ENCODE results near the gene SF3B2. TPM values are rescaled to one million over a fixed set of nuclear protein-coding genes. Genes with fewer than 3 reads are reported as not detected.
A peak's percentile ranks its signal among the peaks of the same experiment; 100 is the strongest.

The SF3B2 gene
- polyA plus RNA-seq, 1 of the 3 experiments (the other 2 are of a cell fraction), result 128 TPM

DNA sequence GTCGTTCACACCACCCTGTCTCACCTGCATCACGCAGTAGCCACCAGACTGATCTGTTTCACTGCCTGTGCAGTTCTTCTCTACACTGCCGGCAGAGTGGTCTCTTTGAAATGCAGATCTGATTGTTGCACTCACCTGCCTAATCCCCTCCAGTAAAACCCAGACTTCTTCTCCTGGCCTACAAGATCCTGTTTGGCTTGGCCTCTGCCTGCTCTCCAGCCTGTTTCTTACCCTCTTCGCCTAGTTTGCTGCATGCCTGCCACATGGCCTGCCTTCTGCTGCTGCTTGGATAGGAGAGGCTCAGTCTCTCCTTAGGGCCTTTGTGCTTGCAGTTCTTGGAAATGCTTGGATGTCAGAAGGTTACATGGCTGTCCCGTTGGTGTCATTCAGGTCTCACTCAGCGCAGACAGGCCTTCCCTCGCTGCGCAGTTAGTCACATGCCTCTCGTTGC, 59.9 kb downstream of the SF3B2 start:
- Histone ChIP-seq H3K4me3 (ENCODE audit: low read depth in 2 of 2, low read length in 1 of 2) (peak overlapping the region in 1 of 2 experiments; percentile 43; a peak in 1 of 4 replicates), H3K79me2 (ENCODE audit: insufficient read depth) (peaks cover 88% of the 10 kb centered on the region), H3K9me3 (no peaks in the 10 kb centered on the region), H3K4me1 (ENCODE audit: control insufficient read depth in 1 of 2, insufficient read depth in 2 of 2, low read depth in 1 of 2, low read length in 1 of 2) (peaks cover 29 to 59% of the 10 kb centered on the region in 2 experiments), H3K9me2 (no peaks in the 10 kb centered on the region), H3K9ac (peak overlapping the region; percentile 61; the same call in 1 of the 2 replicates), H2AFZ (ENCODE audit: low read depth) (no peak overlapping the region), H3K36me3 (replicated peaks in 1 of 2; ENCODE audit: control insufficient read depth in 1 of 2, insufficient read depth in 2 of 2, low read length in 1 of 2) (no peaks in the 10 kb centered on the region), H4K20me1 (ENCODE audit: insufficient read depth) (peaks cover 3% of the 10 kb centered on the region; the same call in 1 of the 2 replicates), H3K4me2 (peak overlapping the region; percentile 70), H3F3A (replicated peaks; ENCODE audit: insufficient read depth) (peaks cover 54% of the 10 kb centered on the region), H3K27ac (ENCODE audit: low read depth in 2 of 2, low read length in 1 of 2) (peak overlapping the region; percentile 80 to 98), H3K27me3 (ENCODE audit: insufficient read depth) (no peaks in the 10 kb centered on the region)
- no peak for DNase-seq
- 78% methylated on average over 9 of the region's 9 CpGs for WGBS (ENCODE audit: low lambda C conversion rate)
- ChIA-PET POLR2A (no interaction called here), CTCF (interaction anchor here (2.9 kb wide), 1 partner anchor 24 kb away, joined by 11 read pairs; no protein-coding TSS in a partner anchor)
- no peak for TF ChIP-seq CTCF (IDR thresholded peaks at IDR 0.05)
- TF ChIP-seq, protein P1, sequence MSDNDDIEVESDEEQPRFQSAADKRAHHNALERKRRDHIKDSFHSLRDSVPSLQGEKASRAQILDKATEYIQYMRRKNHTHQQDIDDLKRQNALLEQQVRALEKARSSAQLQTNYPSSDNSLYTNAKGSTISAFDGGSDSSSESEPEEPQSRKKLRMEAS (IDR thresholded peaks at IDR 0.05; ENCODE audit: low read depth), result 0 out of 2 replicates have a peak, but pooled peaks have one; percentile 58

- peak overlapping the region; percentile 70 for H3K4me2 ChIP-seq
- no peak for DNase-seq
- no peaks in the 10 kb centered on the region for H3K9me2 ChIP-seq
- peak overlapping the region in 1 of 2 experiments; percentile 43; a peak in 2 of 4 replicates for H3K4me3 ChIP-seq (ENCODE audit: low read depth in 2 of 2, low read length in 1 of 2)
- WGBS (ENCODE audit: low lambda C conversion rate), result 9% methylated on average over 3 of the region's 3 CpGs
- H3F3A ChIP-seq (replicated peaks; ENCODE audit: insufficient read depth), result peaks cover 61% of the 10 kb centered on the region
- ChIA-PET POLR2A (interaction anchor here (0.6 kb wide), 1 partner anchor 8 kb away, joined by 3 read pairs; no protein-coding TSS in a partner anchor), CTCF (interaction anchor here (0.7 to 2.9 kb wide), 2 partner anchors 23 to 201 kb away, joined by 3 to 11 read pairs; no protein-coding TSS in a partner anchor)
- H2AFZ ChIP-seq (ENCODE audit: low read depth), result no peak overlapping the region
- H4K20me1 ChIP-seq (ENCODE audit: insufficient read depth), result peaks cover 3% of the 10 kb centered on the region; the same call in 1 of the 2 replicates
- no peaks in the 10 kb centered on the region for H3K36me3 ChIP-seq (replicated peaks in 1 of 2; ENCODE audit: control insufficient read depth in 1 of 2, insufficient read depth in 2 of 2, low read length in 1 of 2)
- peaks cover 29 to 65% of the 10 kb centered on the region in 2 experiments for H3K4me1 ChIP-seq (ENCODE audit: control insufficient read depth in 1 of 2, insufficient read depth in 2 of 2, low read depth in 1 of 2, low read length in 1 of 2)
- no peaks in the 10 kb centered on the region for H3K9me3 ChIP-seq
- H3K9ac ChIP-seq, result peak overlapping the region; percentile 61; the same call in 1 of the 2 replicates
- peak overlapping the region; percentile 80 to 98 for H3K27ac ChIP-seq (ENCODE audit: low read depth in 2 of 2, low read length in 1 of 2)
- peaks cover 88% of the 10 kb centered on the region for H3K79me2 ChIP-seq (ENCODE audit: insufficient read depth)
- H3K27me3 ChIP-seq (ENCODE audit: insufficient read depth), result no peaks in the 10 kb centered on the region
- no peak for TF ChIP-seq MXI1 (IDR thresholded peaks at IDR 0.05; ENCODE audit: low read depth, low read length)
- TF ChIP-seq ELF1 (IDR thresholded peaks at IDR 0.05), result peak; percentile 23; the same call in 1 of the 2 replicates
- TF ChIP-seq, protein P2, sequence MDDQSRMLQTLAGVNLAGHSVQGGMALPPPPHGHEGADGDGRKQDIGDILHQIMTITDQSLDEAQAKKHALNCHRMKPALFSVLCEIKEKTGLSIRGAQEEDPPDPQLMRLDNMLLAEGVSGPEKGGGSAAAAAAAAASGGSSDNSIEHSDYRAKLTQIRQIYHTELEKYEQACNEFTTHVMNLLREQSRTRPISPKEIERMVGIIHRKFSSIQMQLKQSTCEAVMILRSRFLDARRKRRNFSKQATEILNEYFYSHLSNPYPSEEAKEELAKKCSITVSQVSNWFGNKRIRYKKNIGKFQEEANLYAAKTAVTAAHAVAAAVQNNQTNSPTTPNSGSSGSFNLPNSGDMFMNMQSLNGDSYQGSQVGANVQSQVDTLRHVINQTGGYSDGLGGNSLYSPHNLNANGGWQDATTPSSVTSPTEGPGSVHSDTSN (IDR thresholded peaks at IDR 0.05), result peak; percentile 85
- no peak for TF ChIP-seq RXRA (IDR thresholded peaks at IDR 0.05; ENCODE audit: borderline replicate concordance, low read depth)
- peak; percentile 75 for TF ChIP-seq TCF12 (IDR thresholded peaks at IDR 0.05)
- no peak for TF ChIP-seq YY1 (IDR thresholded peaks at IDR 0.05; ENCODE audit: low read depth)
- TF ChIP-seq NRF1 (IDR thresholded peaks at IDR 0.05; ENCODE audit: low read depth, low read length), result no peak
- no peak for TF ChIP-seq CTCF (IDR thresholded peaks at IDR 0.05)
- no peak for TF ChIP-seq RAD21 (IDR thresholded peaks at IDR 0.05; ENCODE audit: low read length)
- no peak for TF ChIP-seq RFX5 (IDR thresholded peaks at IDR 0.05; ENCODE audit: low read length)
- no peak for TF ChIP-seq IRF3 (IDR thresholded peaks at IDR 0.05; ENCODE audit: low read depth, low read length)
- no peak; the same call in 1 of the 2 replicates for TF ChIP-seq FOXM1 (IDR thresholded peaks at IDR 0.05; ENCODE audit: low read depth)
- peak; percentile 69; the same call in 1 of the 2 replicates for TF ChIP-seq POLR2AphosphoS5 (IDR thresholded peaks at IDR 0.05; ENCODE audit: low read depth, low read length)
- TF ChIP-seq EZH2phosphoT487 (IDR thresholded peaks at IDR 0.05; ENCODE audit: borderline replicate concordance, low read depth), result no peak
- 0 out of 2 replicates have a peak, but pooled peaks have one; percentile 19 for TF ChIP-seq MEF2A (IDR thresholded peaks at IDR 0.05; ENCODE audit: borderline replicate concordance, low read depth)
- no peak for TF ChIP-seq SIN3A (IDR thresholded peaks at IDR 0.05; ENCODE audit: borderline replicate concordance, low read depth, low read length)
- TF ChIP-seq FOXJ3 (CRISPR knock-in tag; IDR thresholded peaks at IDR 0.05), result no peak
- peak; percentile 59; the same call in 1 of the 2 replicates for TF ChIP-seq TEAD4 (IDR thresholded peaks at IDR 0.05; ENCODE audit: borderline replicate concordance, insufficient read depth)
Measured at GRCh38 chr11:66112601-66113499, 60.7 kb downstream of the SF3B2 start.

Measured in SK-N-SH (cell line).